Mesothelial cell of epicardium (in vitro differentiated cells): Measurements from ENCODE around the gene CTNNB1. TPM values are rescaled to one million over a fixed set of nuclear protein-coding genes. Genes with fewer than 3 reads are reported as not detected.

Experiments
- DNase-seq, 2 experiments: peaks; one replicate each; pipeline ENCODE4 v3.0.0; 2021; ENCODE audit warnings: low spot score in 2 of 2; ENCODE audit not compliant: unreplicated experiment in 2 of 2
- H3K27ac Mint-ChIP-seq: 2 replicates; pipeline ENCODE4 v1.8.0; 2021; ENCODE audit warnings: mixed read lengths
- H3K27me3 Mint-ChIP-seq: 2 replicates; pipeline ENCODE4 v1.8.0; 2021; ENCODE audit warnings: low read depth, mixed read lengths
- H3K36me3 Mint-ChIP-seq: 2 replicates; pipeline ENCODE4 v1.8.0; 2021; ENCODE audit warnings: mixed read lengths
- H3K4me1 Mint-ChIP-seq: 2 replicates; pipeline ENCODE4 v1.8.0; 2021; ENCODE audit warnings: mixed read lengths
- H3K4me3 Mint-ChIP-seq: 2 replicates; pipeline ENCODE4 v1.8.0; 2021; ENCODE audit warnings: mild to moderate bottlenecking, moderate library complexity, mixed read lengths
- H3K9me3 Mint-ChIP-seq: 2 replicates; pipeline ENCODE4 v1.8.0; 2021; ENCODE audit warnings: mixed read lengths
- CTCF ChIP-seq: fragments of 200-600 bp; sonication (generic); IDR thresholded peaks from one replicate; pipeline ENCODE4 v1.5.0; 2021; ENCODE audit warnings: antibody characterized with exemption; ENCODE audit not compliant: unreplicated experiment
- total RNA-seq: library from RNA; stranded (reverse); gene quantifications from 3 replicates; pipeline ENCODE4 v1.2.1, GENCODE V29; 2021

CTNNB1 gene
- total RNA-seq, 1 donor from 2014 or later: 545 TPM

GRCh38 chr3:41198046-41198445 lies 1.3 kb upstream of the CTNNB1 start:
- H3K9me3 Mint-ChIP-seq: no peaks in the 10 kb centered on the region
- peaks cover 28% of the 10 kb centered on the region for H3K4me1 Mint-ChIP-seq
- H3K27me3 Mint-ChIP-seq: no peaks in the 10 kb centered on the region
- TF ChIP-seq CTCF: no peak
- H3K27ac Mint-ChIP-seq: no peak overlapping the region
- no peaks in the 10 kb centered on the region for H3K36me3 Mint-ChIP-seq
- H3K4me3 Mint-ChIP-seq: peak overlapping the region; percentile 84
- no peak for DNase-seq

- no peak for DNase-seq
- H3K4me3 Mint-ChIP-seq: peak overlapping the region; percentile 84
- peak overlapping the region; percentile 87 for H3K27ac Mint-ChIP-seq
- peaks cover 31% of the 10 kb centered on the region for H3K4me1 Mint-ChIP-seq
- H3K36me3 Mint-ChIP-seq: no peaks in the 10 kb centered on the region
- TF ChIP-seq CTCF: no peak
- no peaks in the 10 kb centered on the region for H3K9me3 Mint-ChIP-seq
- no peaks in the 10 kb centered on the region for H3K27me3 Mint-ChIP-seq
Observed at GRCh38 chr3:41198526-41198925, 779 bp upstream of the CTNNB1 start.

- H3K27ac Mint-ChIP-seq: peak overlapping the region; percentile 97
- no peaks in the 10 kb centered on the region for H3K27me3 Mint-ChIP-seq
- no peak for DNase-seq
- no peaks in the 10 kb centered on the region for H3K36me3 Mint-ChIP-seq
- H3K9me3 Mint-ChIP-seq: no peaks in the 10 kb centered on the region
- peaks cover 47% of the 10 kb centered on the region for H3K4me1 Mint-ChIP-seq
- TF ChIP-seq CTCF: no peak
- peak overlapping the region; percentile 95 for H3K4me3 Mint-ChIP-seq
Observed at GRCh38 chr3:41199866-41200668, 762 bp downstream of the CTNNB1 start.

- DNase-seq: no peak
- Mint-ChIP-seq H3K27me3 (no peaks in the 10 kb centered on the region), H3K4me3 (peak overlapping the region; percentile 95), H3K36me3 (no peaks in the 10 kb centered on the region), H3K27ac (peak overlapping the region; percentile 97), H3K9me3 (no peaks in the 10 kb centered on the region), H3K4me1 (peaks cover 51% of the 10 kb centered on the region)
- TF ChIP-seq CTCF: no peak
Observed at GRCh38 chr3:41200669-41201021, 1.3 kb downstream of the CTNNB1 start.

GRCh38 chr3:41202075-41202833 lies 2.9 kb downstream of the CTNNB1 start:
- peak overlapping the region; percentile 91 for H3K27ac Mint-ChIP-seq

More at GRCh38 chr3:41202075-41202833, 2.9 kb downstream of the CTNNB1 start:
- DNase-seq: no peak
- Mint-ChIP-seq H3K27me3 (no peaks in the 10 kb centered on the region), H3K36me3 (no peaks in the 10 kb centered on the region), H3K4me1 (peaks cover 64% of the 10 kb centered on the region), H3K9me3 (no peaks in the 10 kb centered on the region), H3K4me3 (peak overlapping the region; percentile 95)
- no peak for TF ChIP-seq CTCF
